Gastrocnemius medialis (tissue), 4 donors: Measurements from ENCODE around the gene ABTB2. TPM values are rescaled to one million over a fixed set of nuclear protein-coding genes. Genes with fewer than 3 reads are reported as not detected.

ENCODE experiments used
- ATAC-seq, 2 donors: fragments of 150-250 bp; one replicate each; pipeline ENCODE4 v1.9.1; 2016
- DNase-seq, 2 donors: peaks; one replicate each; pipeline ENCODE4 v3.0.0-alpha.2; 2019
- H3K27ac ChIP-seq, 4 donors: fragments of 200-600 bp; sonication (generic); 1 replicate in 1 of 4; 2 replicates in 3 of 4; pipeline ENCODE4 v1.5.1; 2016 to 2018; ENCODE audit warnings: mild to moderate bottlenecking in 2 of 4, moderate library complexity in 1 of 4
- H3K27me3 ChIP-seq, 3 donors: fragments of 200-600 bp; sonication (generic) in 2 of 3; 1 replicate in 1 of 3; 2 replicates in 2 of 3; pipeline versions ENCODE4 v1.5.1 to v1.6.0; 2016 to 2019; ENCODE audit warnings: mild to moderate bottlenecking in 1 of 3, moderate library complexity in 1 of 3
- H3K36me3 ChIP-seq, 2 donors: fragments of 200-600 bp; sonication (generic) in 1 of 2; one replicate each; pipeline ENCODE4 v1.5.1; 2017 to 2018
- H3K4me1 ChIP-seq, 2 donors: fragments of 200-600 bp; sonication (generic) in 1 of 2; one replicate each; pipeline ENCODE4 v1.5.1; 2016 to 2017; ENCODE audit warnings: mild to moderate bottlenecking in 2 of 2
- H3K4me3 ChIP-seq, 4 donors: fragments of 200-600 bp; sonication (generic) in 3 of 4; 1 replicate in 1 of 4; 2 replicates in 3 of 4; pipeline ENCODE4 v1.5.1; 2016 to 2019; ENCODE audit warnings: mild to moderate bottlenecking in 2 of 4
- H3K9me3 ChIP-seq, 3 donors: fragments of 200-600 bp; sonication (generic) in 2 of 3; 1 replicate in 1 of 3; 2 replicates in 2 of 3; pipeline ENCODE4 v1.5.1; 2016 to 2019
- CTCF ChIP-seq, 5 experiments: fragments of 450-650 bp in 3 of 5; fragments of 200-600 bp in 2 of 5; sonication (generic) in 2 of 5; IDR thresholded peaks in 4 of 5; conservative IDR thresholded peaks in 1 of 5; 1 replicate in 4 of 5; 2 replicates in 1 of 5; pipeline ENCODE4 v1.5.1; 2016 to 2019; ENCODE audit warnings: antibody characterized with exemption in 5 of 5, mild to moderate bottlenecking in 3 of 5, moderate library complexity in 3 of 5
- POLR2A ChIP-seq, 2 donors: fragments of 450-650 bp; IDR thresholded peaks; one replicate each; pipeline ENCODE4 v1.6.1; 2017; ENCODE audit warnings: antibody characterized with exemption in 2 of 2, mild to moderate bottlenecking in 2 of 2, moderate library complexity in 2 of 2
- in situ Hi-C, 4 donors: fragments of 200-750 bp; cut with MboI; loops; one replicate each; pipeline versions ENCODE4 v1.15.0 to v1.8.0; 2017; ENCODE audit warnings: low sequenced_read_pairs in 4 of 4
- intact Hi-C: fragments of 100-400 bp; cut with DNase I; formaldehyde crosslinking; loops from one replicate; pipeline ENCODE4 v1.15.1; 2023; ENCODE audit warnings: low total_unique reads
- total RNA-seq, 4 donors: library from RNA; depleted of rRNA; stranded (reverse); fragments of >200 nt; gene quantifications; one replicate each; pipeline versions ENCODE4 v1.1.0 to v1.2.3, GENCODE V29; 2016

The ABTB2 gene
- total RNA-seq, 4 donors from 2014 or later: 8.8 to 30.7 (median 12.2) TPM

GRCh38 chr11:34256626-34257025, 101.2 kb downstream of the ABTB2 start:
- H3K27me3 ChIP-seq: no peaks in the 10 kb centered on the region
- no peak overlapping the region for H3K4me3 ChIP-seq
- no peak for DNase-seq
- intact Hi-C loops: no loop called here
- no peak for TF ChIP-seq CTCF (IDR thresholded peaks at IDR 0.05 in 4 of 5, conservative IDR thresholded peaks at IDR 0.05 in 1 of 5)
- TF ChIP-seq POLR2A (IDR thresholded peaks at IDR 0.05): no peak
- peaks cover 6 to 15% of the 10 kb centered on the region in 2 donors for H3K4me1 ChIP-seq
- in situ Hi-C loops: no loop called here
- no peaks in the 10 kb centered on the region for H3K36me3 ChIP-seq
- no peaks in the 10 kb centered on the region for H3K9me3 ChIP-seq
- no peak overlapping the region for H3K27ac ChIP-seq
- ATAC-seq: no peak

GRCh38 chr11:34256150-34256549, 101.7 kb downstream of the ABTB2 start:
- H3K27ac ChIP-seq: no peak overlapping the region
- H3K9me3 ChIP-seq: no peaks in the 10 kb centered on the region
- DNase-seq (no peak), ATAC-seq (no peak)
- no peaks in the 10 kb centered on the region for H3K36me3 ChIP-seq
- in situ Hi-C loops: no loop called here
- H3K4me1 ChIP-seq: peaks cover 9 to 16% of the 10 kb centered on the region in 2 donors
- H3K27me3 ChIP-seq: no peaks in the 10 kb centered on the region
- intact Hi-C loops: no loop called here
- H3K4me3 ChIP-seq: no peak overlapping the region
- TF ChIP-seq CTCF (IDR thresholded peaks at IDR 0.05 in 4 of 5, conservative IDR thresholded peaks at IDR 0.05 in 1 of 5) (no peak), POLR2A (IDR thresholded peaks at IDR 0.05) (no peak)

GRCh38 chr11:34255101-34255500, 102.7 kb downstream of the ABTB2 start:
- DNase-seq (no peak), ATAC-seq (no peak)
- H3K4me3 ChIP-seq: no peak overlapping the region
- H3K27ac ChIP-seq: no peak overlapping the region
- TF ChIP-seq POLR2A (IDR thresholded peaks at IDR 0.05) (no peak), CTCF (IDR thresholded peaks at IDR 0.05 in 4 of 5, conservative IDR thresholded peaks at IDR 0.05 in 1 of 5) (no peak)
- no peaks in the 10 kb centered on the region for H3K27me3 ChIP-seq
- intact Hi-C loops (no loop called here), in situ Hi-C loops (no loop called here)
- H3K36me3 ChIP-seq: no peaks in the 10 kb centered on the region
- no peaks in the 10 kb centered on the region for H3K9me3 ChIP-seq
- H3K4me1 ChIP-seq: peaks cover 15 to 24% of the 10 kb centered on the region in 2 donors

- intact Hi-C loops: loop anchor here (5.0 kb wide), 1 partner anchor 77 kb away; no protein-coding TSS in a partner anchor
Observed at GRCh38 chr11:34254011-34254410, 103.8 kb downstream of the ABTB2 start.

More at GRCh38 chr11:34254011-34254410, 103.8 kb downstream of the ABTB2 start:
- peaks cover 26 to 32% of the 10 kb centered on the region in 2 donors for H3K4me1 ChIP-seq
- no peak overlapping the region for H3K27ac ChIP-seq
- DNase-seq: no peak
- no peaks in the 10 kb centered on the region for H3K27me3 ChIP-seq
- no peak overlapping the region for H3K4me3 ChIP-seq
- TF ChIP-seq CTCF (IDR thresholded peaks at IDR 0.05 in 4 of 5, conservative IDR thresholded peaks at IDR 0.05 in 1 of 5): no peak
- no peak for TF ChIP-seq POLR2A (IDR thresholded peaks at IDR 0.05)
- no peaks in the 10 kb centered on the region for H3K36me3 ChIP-seq
- no peaks in the 10 kb centered on the region for H3K9me3 ChIP-seq
- in situ Hi-C loops: no loop called here
- ATAC-seq: no peak
